ENCODE results near the gene RAB40C.

RAB40C gene

GRCh38 chr16:575354-576196 is 14.3 kb upstream of the RAB40C start:
- no peak for DNase-seq

GRCh38 chr16:576197-576822 is 13.6 kb upstream of the RAB40C start:
- DNase-seq, result no peak

GRCh38 chr16:576823-577201 is 13.1 kb upstream of the RAB40C start:
- DNase-seq, result no peak

- no peak for DNase-seq
Measured at GRCh38 chr16:577796-578195, 12.1 kb upstream of the RAB40C start.

GRCh38 chr16:578232-578869 is 11.5 kb upstream of the RAB40C start:
- DNase-seq, result no peak

GRCh38 chr16:578870-579405 is 10.9 kb upstream of the RAB40C start:
- DNase-seq, result peak; percentile 72 to 83

GRCh38 chr16:580141-580945 is 9.5 kb upstream of the RAB40C start:
- no peak for DNase-seq

GRCh38 chr16:580946-581498 is 8.8 kb upstream of the RAB40C start:
- no peak for DNase-seq

GRCh38 chr16:582218-582613 is 7.7 kb upstream of the RAB40C start:
- DNase-seq, result no peak

DNA sequence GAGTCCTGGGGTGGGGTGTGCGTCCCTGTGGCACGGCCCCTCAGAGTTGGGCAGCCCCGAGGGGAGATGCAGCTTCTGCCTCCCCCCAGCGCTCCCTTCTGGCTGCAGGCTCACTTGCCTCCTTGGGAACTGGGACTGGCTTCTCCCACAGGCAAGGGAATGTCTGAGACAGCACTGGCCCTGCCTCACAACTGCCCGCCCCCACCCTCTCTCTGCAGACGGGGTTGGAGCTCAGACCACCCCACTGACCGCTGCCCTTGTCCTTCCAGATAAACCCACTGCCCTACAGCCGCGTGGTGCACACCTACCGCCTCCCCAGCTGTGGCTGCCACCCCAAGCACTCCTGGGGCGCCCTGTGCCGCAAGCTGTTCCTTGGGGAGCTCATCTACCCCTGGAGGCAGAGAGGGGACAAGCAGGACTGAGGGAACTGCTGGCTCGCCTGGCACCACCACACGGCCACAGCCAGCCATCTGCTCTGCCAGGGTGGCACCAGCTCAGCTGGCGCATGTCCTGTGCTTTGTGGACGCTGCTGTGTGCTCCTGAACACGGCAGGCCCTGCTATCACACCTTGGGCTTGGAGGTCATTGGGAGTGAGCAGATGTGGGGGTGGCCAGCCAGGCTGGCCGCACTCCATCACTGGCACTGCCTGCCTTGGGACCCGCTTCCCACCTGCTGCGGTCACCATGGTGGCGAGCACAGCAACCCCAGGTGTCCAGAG is 7.1 kb upstream of the RAB40C start:
- DNase-seq, result no peak

- no peak for DNase-seq
Measured at GRCh38 chr16:583470-583814, 6.4 kb upstream of the RAB40C start.

- DNase-seq, result no peak
Measured at GRCh38 chr16:583815-584591, 5.9 kb upstream of the RAB40C start.

GRCh38 chr16:585351-585750 is 4.5 kb upstream of the RAB40C start:
- DNase-seq, result no peak

GRCh38 chr16:586047-586644 is 3.7 kb upstream of the RAB40C start:
- no peak for DNase-seq

DNA sequence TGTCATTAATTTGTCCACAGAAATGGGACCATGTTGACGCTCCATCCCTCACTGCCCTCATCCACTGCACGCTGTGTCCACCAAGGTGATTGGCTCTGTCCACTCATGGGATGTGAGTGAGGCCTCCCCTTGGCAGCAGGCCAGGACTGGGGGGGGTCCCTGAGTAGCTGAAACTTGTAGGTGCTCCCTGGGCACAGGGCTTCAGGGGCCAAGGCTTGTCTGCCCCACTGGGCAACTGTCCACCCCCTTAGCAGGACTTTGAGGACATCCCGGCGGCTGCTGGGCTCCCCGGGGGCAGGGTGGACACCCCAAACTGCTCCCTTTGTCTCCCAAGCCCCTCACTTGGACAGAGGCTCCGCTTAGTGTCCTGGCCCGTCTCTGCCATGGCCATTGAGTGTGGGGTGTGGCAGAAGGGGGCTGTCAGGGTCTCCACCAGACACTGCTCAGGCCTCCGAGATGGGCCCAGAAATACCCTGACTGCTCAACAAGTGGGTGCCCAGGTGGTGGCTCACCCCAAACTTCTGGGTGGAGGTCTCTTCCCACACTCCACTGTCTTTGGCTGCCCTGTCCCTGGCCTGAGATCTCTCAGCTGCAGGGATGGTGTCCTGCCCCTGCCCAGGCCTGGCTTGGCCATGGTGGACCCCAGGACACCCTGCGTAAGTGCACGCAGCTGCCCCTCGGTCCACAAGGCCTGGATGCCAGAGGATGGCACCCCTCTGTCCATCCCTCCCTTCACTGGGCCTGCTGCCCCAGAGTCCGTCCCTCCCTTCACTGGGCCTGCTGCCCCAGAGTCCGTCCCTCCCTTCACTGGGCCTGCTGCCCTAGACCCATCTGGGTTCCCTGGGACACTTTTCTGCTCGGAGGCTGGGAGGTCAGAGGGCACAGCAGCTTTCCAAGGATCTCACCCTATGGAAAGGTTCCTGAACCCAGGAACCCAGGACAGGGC is 2.9 kb upstream of the RAB40C start:
- no peak for DNase-seq

DNA sequence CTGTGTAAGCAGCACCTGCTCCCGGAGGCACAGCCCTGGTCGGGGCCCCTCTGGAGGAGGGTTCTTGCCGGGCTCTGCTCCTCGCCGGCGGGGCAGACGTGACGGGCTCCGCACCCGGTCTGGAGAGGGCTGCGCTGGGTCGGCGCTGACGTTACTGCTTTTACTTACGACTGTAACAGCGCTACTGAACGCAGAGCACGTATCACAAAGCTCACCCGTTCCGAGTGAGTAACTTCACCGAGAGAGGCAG is 1.3 kb upstream of the RAB40C start:
- no peak for DNase-seq

DNA sequence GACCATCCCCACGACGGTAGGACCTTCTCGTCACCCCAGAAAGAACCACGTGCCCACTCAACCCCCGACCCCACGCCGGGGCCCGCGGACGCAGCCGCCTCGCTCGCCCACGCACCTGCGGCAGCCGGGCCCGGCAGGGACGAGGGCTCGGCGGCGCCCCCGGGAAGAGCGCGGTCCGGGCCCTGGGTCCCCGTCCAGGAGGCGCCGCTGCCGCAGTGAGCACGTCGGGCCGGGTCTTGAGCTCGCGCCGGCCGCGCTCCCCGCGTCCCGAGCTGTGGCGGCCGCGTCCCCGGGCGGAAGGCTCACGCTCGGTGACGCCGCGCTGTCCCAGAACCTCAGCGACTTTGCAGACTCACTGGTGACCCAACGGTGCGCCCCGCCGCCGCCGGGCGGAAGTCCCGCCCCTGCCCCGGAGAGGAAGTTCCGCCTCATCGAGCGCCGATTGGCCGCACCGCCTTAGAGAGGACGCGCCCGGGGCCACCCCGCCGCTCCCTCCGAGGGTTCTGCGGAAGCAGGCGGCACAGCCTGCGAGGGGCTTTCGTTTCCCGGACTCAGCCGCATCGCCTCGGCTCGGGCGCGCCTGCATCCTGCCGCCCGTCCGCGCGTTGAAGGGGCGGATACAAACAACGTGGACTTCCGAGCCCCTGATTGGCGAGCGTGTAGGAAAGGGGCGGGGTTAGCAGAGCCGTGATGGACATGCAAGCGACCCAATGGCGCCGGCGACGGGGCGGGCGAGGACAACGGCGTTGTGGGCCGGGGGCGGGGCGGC is 793 bp upstream of the RAB40C start:
- DNase-seq, result peak; percentile 94 to 96

DNA sequence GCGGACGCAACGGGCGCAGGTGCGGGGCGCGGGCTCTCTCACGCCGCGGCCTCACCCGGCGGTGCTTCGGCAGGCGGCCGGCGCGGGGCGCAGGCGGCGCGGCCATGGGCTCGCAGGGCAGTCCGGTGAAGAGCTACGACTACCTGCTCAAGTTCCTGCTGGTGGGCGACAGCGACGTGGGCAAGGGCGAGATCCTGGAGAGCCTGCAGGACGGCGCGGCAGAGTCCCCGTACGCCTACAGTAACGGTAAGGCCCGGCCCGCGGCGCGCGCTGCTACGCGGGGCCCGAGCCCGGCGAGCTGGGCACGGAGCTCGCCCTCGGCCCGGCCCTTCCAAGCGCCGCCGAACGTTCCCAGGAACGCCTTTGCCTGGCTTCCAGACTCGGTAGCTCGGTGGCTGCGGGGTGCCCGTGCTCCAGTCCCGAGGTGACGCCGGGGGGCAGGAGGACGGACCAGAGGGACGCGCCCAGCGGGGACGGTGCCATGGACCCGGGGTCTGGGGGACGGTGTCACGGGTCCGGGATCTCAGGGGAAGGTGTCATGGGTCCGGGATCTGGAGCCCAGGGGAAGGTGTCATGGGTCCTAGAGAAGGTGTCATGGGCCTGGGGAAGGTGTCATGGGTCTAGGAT is 435 bp downstream of the RAB40C start:
- peak in 1 of 2 donors; percentile 4 for DNase-seq

All from inflammatory macrophage (primary cell).